ENCODE results near the gene OR1A1. TPM values are rescaled to one million over a fixed set of nuclear protein-coding genes. Genes with fewer than 3 reads are reported as not detected.

Gene OR1A1
- total RNA-seq, 1 donor from 2014 or later, result not detected

Other genes starting within 250 kb of the OR1A1 start
- not detected for gene OR1D5, start 144.1 kb upstream of the OR1A1 start, total RNA-seq
- gene OR1D2, start 103.2 kb upstream of the OR1A1 start, total RNA-seq, result not detected
- not detected for gene OR1G1, start 80.1 kb upstream of the OR1A1 start, total RNA-seq
- not detected for gene OR1A2, start 10.1 kb upstream of the OR1A1 start, total RNA-seq
- gene OR3A1, start 90.7 kb downstream of the OR1A1 start, total RNA-seq, result 0.52 TPM
- 1.6 TPM for gene OR3A2, start 178.6 kb downstream of the OR1A1 start, total RNA-seq
- not detected for gene OR1E1, start 190.7 kb downstream of the OR1A1 start, total RNA-seq
- gene OR3A3, start 203.7 kb downstream of the OR1A1 start, total RNA-seq, result not detected
- not detected for gene OR1E2, start 226.2 kb downstream of the OR1A1 start, total RNA-seq